Suprapubic skin (tissue), 4 donors: ENCODE data around the gene LTBP4. TPM values are rescaled to one million over a fixed set of nuclear protein-coding genes. Genes with fewer than 3 reads are reported as not detected.

Source experiments
- DNase-seq, 2 donors: peaks; one replicate each; pipeline ENCODE4 v3.0.0-alpha.2; 2019; ENCODE audit warnings: low spot score in 2 of 2
- H3K27ac ChIP-seq: fragments of 200-600 bp; sonication (generic); one replicate; pipeline ENCODE4 v1.5.1; 2019
- H3K27me3 ChIP-seq: fragments of 200-600 bp; sonication (generic); one replicate; pipeline ENCODE4 v1.5.1; 2019
- H3K36me3 ChIP-seq: fragments of 200-600 bp; sonication (generic); one replicate; pipeline ENCODE4 v1.5.1; 2019
- H3K4me1 ChIP-seq: fragments of 200-600 bp; sonication (generic); one replicate; pipeline ENCODE4 v1.5.1; 2019
- H3K4me3 ChIP-seq: fragments of 200-600 bp; sonication (generic); one replicate; pipeline ENCODE4 v1.5.1; 2019; ENCODE audit warnings: mild to moderate bottlenecking
- H3K9me3 ChIP-seq: fragments of 200-600 bp; sonication (generic); one replicate; pipeline ENCODE4 v1.5.1; 2019
- EP300 ChIP-seq: sonication (generic); formaldehyde crosslinking; IDR thresholded peaks from one replicate; pipeline ENCODE4 v1.6.1; 2017; ENCODE audit warnings: antibody characterized with exemption
- POLR2A ChIP-seq, 2 donors: fragments of 450-650 bp; IDR thresholded peaks; one replicate each; pipeline ENCODE4 v1.6.1; 2017; ENCODE audit warnings: antibody characterized with exemption in 2 of 2, mild to moderate bottlenecking in 2 of 2, moderate library complexity in 2 of 2
- POLR2AphosphoS5 ChIP-seq, 3 donors: sonication (generic); formaldehyde crosslinking; IDR thresholded peaks; one replicate each; pipeline ENCODE4 v1.6.1; 2017; ENCODE audit warnings: antibody characterized with exemption in 3 of 3
- WGBS: methylation state at CpG from one replicate; pipeline ENCODE4 v1.1.5; 2018; 5-methylcytosine and 5-hydroxymethylcytosine counted together
- total RNA-seq, 4 donors: library from RNA; depleted of rRNA; stranded (reverse); fragments of >200 nt; gene quantifications; one replicate each; pipeline ENCODE4 v1.1.0, GENCODE V29; 2016
- TF ChIP-seq, protein P1 (sequence below), 2 donors: fragments of 200-600 bp in 1 of 2; fragments of 450-650 bp in 1 of 2; sonication (generic) in 1 of 2; IDR thresholded peaks; one replicate each; pipeline ENCODE4 v1.5.1; 2016 to 2019; ENCODE audit warnings: antibody characterized with exemption in 2 of 2, mild to moderate bottlenecking in 1 of 2, moderate library complexity in 1 of 2

LTBP4 gene
- total RNA-seq, 4 donors from 2014 or later, result 108 to 236 (median 121) TPM

DNA sequence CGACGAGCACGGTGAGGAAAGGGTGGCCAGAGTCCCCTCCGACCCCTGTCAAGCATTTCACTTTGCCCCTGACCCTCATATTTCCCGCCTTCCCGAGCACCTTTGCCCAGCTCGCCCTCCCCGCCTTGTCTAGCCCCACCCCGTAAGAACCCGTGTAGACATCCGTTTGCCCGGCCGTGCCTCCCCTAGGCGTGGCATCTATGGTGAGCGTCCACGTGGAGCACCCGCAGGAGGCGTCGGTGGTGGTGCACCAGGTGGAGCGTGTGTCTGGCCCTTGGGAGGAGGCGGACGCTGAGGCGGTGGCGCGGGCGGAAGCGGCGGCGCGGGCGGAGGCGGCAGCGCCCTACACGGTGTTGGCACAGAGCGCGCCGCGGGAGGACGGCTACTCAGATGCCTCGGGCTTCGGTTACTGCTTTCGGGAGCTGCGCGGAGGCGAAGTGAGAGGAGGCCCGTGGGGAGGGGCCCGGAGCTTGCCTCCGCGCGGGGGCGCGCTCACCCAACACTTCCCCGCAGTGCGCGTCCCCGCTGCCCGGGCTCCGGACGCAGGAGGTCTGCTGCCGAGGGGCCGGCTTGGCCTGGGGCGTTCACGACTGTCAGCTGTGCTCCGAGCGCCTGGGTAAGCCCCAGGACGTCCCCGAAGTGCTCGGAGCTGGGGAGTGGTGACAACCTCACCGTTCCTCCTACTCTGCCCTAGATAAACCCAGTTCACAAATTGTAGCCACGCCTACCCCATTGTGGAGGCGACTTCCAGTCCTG lies 4.2 kb downstream of the LTBP4 start:
- no peaks in the 10 kb centered on the region for H3K9me3 ChIP-seq
- H3K36me3 ChIP-seq, result no peaks in the 10 kb centered on the region
- H3K27ac ChIP-seq, result peak overlapping the region; percentile 92
- TF ChIP-seq POLR2AphosphoS5 (IDR thresholded peaks at IDR 0.05) (peak; percentile 11 to 66 (median 34)), POLR2A (IDR thresholded peaks at IDR 0.05) (no peak)
- H3K27me3 ChIP-seq, result no peaks in the 10 kb centered on the region
- H3K4me3 ChIP-seq, result peak overlapping the region; percentile 64
- H3K4me1 ChIP-seq, result peaks cover 90% of the 10 kb centered on the region
- peak in 1 of 2 donors; percentile 90 for DNase-seq
- 7% methylated on average over 10 of the region's 71 CpGs for WGBS

DNA sequence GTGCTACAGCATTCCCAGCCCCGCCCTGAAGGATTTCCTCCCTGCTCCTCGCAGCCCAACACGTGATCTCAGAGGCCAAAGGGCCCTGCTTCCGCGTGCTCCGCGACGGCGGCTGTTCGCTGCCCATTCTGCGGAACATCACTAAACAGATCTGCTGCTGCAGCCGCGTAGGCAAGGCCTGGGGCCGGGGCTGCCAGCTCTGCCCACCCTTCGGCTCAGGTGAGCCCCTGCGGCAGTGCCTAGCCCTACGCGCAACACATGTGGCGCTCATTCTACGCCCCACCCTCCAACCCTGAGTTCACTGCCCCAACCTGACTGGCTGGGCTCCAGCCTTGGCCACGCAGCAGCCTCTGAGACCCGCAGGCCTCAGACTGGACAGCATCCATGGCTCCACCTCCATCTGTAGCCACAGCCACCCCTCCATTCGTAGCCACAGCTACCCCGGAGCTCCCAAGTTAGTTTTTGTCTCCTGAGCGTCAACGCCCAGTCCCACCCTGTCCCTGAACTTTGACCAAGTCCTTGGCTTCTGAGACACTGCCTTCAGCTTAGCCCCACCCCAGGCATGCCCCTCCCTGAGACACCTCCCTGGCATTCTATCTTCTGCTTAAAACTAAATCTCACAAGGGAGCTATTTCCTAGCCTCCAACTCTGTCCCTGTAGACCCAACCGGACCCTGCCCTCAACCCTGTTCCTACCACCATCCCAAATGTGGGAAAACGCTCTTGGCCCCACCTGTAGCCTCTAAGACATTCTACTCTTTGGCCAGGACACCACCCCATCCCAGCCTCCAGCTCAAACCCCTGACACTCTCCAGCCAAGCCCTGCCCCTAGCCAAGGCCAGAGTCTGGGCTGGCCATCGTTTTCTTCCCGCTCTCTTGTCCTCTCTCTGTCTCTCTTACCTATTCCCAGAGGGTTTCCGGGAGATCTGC lies 6.4 kb downstream of the LTBP4 start:
- Histone ChIP-seq H3K27ac (peak overlapping the region; percentile 92), H3K36me3 (no peaks in the 10 kb centered on the region), H3K4me3 (no peak overlapping the region), H3K9me3 (no peaks in the 10 kb centered on the region), H3K4me1 (peaks cover 88% of the 10 kb centered on the region), H3K27me3 (no peaks in the 10 kb centered on the region)
- 45% methylated on average over 21 of the region's 31 CpGs for WGBS
- TF ChIP-seq POLR2A (IDR thresholded peaks at IDR 0.05), result no peak
- TF ChIP-seq, protein P1, sequence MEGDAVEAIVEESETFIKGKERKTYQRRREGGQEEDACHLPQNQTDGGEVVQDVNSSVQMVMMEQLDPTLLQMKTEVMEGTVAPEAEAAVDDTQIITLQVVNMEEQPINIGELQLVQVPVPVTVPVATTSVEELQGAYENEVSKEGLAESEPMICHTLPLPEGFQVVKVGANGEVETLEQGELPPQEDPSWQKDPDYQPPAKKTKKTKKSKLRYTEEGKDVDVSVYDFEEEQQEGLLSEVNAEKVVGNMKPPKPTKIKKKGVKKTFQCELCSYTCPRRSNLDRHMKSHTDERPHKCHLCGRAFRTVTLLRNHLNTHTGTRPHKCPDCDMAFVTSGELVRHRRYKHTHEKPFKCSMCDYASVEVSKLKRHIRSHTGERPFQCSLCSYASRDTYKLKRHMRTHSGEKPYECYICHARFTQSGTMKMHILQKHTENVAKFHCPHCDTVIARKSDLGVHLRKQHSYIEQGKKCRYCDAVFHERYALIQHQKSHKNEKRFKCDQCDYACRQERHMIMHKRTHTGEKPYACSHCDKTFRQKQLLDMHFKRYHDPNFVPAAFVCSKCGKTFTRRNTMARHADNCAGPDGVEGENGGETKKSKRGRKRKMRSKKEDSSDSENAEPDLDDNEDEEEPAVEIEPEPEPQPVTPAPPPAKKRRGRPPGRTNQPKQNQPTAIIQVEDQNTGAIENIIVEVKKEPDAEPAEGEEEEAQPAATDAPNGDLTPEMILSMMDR (IDR thresholded peaks at IDR 0.05), result no peak
- TF ChIP-seq EP300, result no peak
- TF ChIP-seq POLR2AphosphoS5 (IDR thresholded peaks at IDR 0.05), result no peak
- DNase-seq, result no peak

DNA sequence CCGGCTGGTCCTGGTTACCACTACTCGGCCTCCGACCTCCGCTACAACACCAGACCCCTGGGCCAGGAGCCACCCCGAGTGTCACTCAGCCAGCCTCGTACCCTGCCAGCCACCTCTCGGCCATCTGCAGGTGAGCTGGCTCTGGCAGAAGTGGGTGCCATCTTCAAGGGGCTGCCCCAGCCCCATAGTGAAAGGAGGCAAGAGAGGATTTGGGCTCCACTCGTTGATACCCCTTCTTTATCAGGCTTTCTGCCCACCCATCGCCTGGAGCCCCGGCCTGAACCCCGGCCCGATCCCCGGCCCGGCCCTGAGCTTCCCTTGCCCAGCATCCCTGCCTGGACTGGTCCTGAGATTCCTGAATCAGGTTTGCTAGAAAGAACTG lies 7.1 kb downstream of the LTBP4 start:
- no peak for TF ChIP-seq POLR2A (IDR thresholded peaks at IDR 0.05)
- H3K27me3 ChIP-seq, result no peaks in the 10 kb centered on the region
- no peaks in the 10 kb centered on the region for H3K36me3 ChIP-seq
- no peak overlapping the region for H3K4me3 ChIP-seq
- H3K27ac ChIP-seq, result peak overlapping the region; percentile 92
- no peaks in the 10 kb centered on the region for H3K9me3 ChIP-seq
- peaks cover 85% of the 10 kb centered on the region for H3K4me1 ChIP-seq
- 75% methylated on average over 14 of the region's 14 CpGs for WGBS
- DNase-seq, result no peak

DNA sequence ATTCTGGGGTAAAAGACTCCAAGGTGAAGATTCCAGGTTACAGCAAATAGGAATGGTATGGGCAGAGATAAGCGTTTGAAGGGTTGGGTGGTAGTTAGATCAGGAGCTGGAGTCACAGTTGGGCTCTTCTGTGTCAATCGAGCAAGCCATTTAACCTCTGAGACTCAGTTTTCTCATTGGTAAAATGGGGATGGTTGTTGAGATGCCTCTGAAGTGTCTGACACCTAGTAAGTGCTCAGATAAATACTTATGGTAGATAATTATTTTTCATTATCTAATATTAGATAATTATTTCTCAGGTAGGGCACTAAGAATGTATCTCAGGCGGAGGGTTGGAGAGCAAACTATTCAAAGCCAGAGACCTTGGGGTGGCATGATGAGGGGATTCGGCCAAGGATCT lies 7.8 kb downstream of the LTBP4 start:
- peak overlapping the region; percentile 83 for H3K27ac ChIP-seq
- DNase-seq, result no peak
- WGBS, result 66% methylated on average over 4 of the region's 4 CpGs
- peaks cover 88% of the 10 kb centered on the region for H3K4me1 ChIP-seq
- H3K9me3 ChIP-seq, result no peaks in the 10 kb centered on the region
- peak overlapping the region; percentile 58 for H3K4me3 ChIP-seq
- H3K27me3 ChIP-seq, result no peaks in the 10 kb centered on the region
- TF ChIP-seq POLR2AphosphoS5 (IDR thresholded peaks at IDR 0.05) (no peak), EP300 (no peak), POLR2A (IDR thresholded peaks at IDR 0.05) (no peak)
- TF ChIP-seq, protein P1 (IDR thresholded peaks at IDR 0.05), result no peak
- no peaks in the 10 kb centered on the region for H3K36me3 ChIP-seq

DNA sequence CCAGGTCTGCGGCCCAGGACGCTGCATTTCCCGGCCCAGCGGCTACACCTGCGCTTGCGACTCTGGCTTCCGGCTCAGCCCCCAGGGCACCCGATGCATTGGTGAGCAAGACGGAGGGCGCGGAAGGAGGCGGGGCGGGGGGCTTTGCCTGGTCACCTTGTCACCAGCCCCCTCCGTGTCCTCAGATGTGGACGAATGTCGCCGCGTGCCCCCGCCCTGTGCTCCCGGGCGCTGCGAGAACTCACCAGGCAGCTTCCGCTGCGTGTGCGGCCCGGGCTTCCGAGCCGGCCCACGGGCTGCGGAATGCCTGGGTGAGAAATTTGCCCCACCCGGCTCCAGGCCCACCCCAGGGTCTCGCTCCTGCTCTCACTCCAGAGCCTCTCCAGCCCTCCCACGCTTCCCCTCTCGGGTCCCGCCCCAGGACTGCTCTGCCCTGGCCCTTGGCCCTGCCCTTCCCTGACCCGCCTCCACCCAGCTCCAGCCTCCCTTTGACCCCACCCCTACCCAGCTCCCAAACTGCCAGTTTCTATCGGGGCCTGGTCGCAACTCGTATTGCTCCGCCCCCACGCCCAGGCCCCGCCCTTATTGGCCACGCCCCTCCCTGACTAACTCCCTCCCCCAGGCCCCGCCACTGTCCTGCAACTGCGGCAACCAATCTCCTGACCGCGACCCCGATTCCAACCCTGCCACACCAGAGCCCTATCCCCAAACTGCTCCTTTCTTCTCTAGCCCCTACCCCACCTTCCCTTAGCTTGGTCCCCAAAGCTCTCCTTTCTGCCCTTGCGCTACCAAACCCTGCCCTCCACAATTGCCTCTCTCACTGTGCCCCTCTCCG lies 8.6 kb downstream of the LTBP4 start:
- peak overlapping the region; percentile 58 for H3K4me3 ChIP-seq
- peak overlapping the region; percentile 83 for H3K27ac ChIP-seq
- H3K36me3 ChIP-seq, result no peaks in the 10 kb centered on the region
- no peak for TF ChIP-seq EP300
- TF ChIP-seq POLR2AphosphoS5 (IDR thresholded peaks at IDR 0.05), result peak in 1 of 3 donors; percentile 13
- peaks cover 89% of the 10 kb centered on the region for H3K4me1 ChIP-seq
- DNase-seq, result peak; percentile 98
- H3K27me3 ChIP-seq, result no peaks in the 10 kb centered on the region
- no peaks in the 10 kb centered on the region for H3K9me3 ChIP-seq
- WGBS, result 2% methylated on average over 32 of the region's 50 CpGs

DNA sequence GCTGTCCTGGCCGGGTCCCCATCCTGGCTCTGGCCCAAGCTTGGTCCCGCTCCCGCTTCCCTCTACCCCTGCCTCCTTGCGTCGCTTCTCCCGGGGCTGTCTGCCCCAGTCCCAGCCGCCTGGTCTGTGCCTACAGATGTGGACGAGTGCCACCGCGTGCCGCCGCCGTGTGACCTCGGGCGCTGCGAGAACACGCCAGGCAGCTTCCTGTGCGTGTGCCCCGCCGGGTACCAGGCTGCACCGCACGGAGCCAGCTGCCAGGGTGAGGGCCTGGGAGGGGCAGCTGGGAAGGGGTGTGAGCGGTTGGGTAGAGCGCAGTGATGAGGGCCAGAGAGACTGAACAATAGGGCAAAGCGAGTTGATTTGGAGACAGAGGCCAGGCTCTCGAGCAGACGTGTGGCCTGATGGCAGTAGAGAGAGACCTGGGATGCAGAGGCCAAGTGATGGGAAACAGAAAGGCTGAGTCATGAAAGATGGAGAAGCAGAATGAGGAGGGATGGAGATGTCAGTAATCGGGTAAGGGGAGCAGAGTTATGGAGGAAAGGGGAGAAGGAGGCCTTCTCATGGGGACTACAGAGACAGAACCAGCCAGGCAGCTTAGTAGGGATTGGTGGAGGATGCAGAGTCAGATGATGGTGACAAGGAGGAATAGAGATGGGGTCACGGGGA lies 9.4 kb downstream of the LTBP4 start:
- H3K9me3 ChIP-seq, result no peaks in the 10 kb centered on the region
- peak overlapping the region; percentile 58 for H3K4me3 ChIP-seq
- no peaks in the 10 kb centered on the region for H3K36me3 ChIP-seq
- H3K27ac ChIP-seq, result peak overlapping the region; percentile 83
- WGBS, result 8% methylated on average over 29 of the region's 29 CpGs
- peak in 1 of 2 donors; percentile 90 for DNase-seq
- H3K4me1 ChIP-seq, result peaks cover 89% of the 10 kb centered on the region
- TF ChIP-seq POLR2AphosphoS5 (IDR thresholded peaks at IDR 0.05) (peak in 1 of 3 donors; percentile 48), EP300 (no peak)
- TF ChIP-seq, protein P1 (IDR thresholded peaks at IDR 0.05), result no peak
- H3K27me3 ChIP-seq, result no peaks in the 10 kb centered on the region
